Stimulated activated naive CD4-positive, alpha-beta T cell (primary cell): ENCODE data around the gene DCT.

Experiments
- DNase-seq, 6 experiments: peaks; one replicate each; lab custom pipeline; 2025; lab: John Stamatoyannopoulos, UW

The DCT gene

GRCh38 chr13:94395860-94396259 lies 83.6 kb downstream of the DCT start:
- DNase-seq: no peak

GRCh38 chr13:94394723-94395122 lies 84.8 kb downstream of the DCT start:
- DNase-seq: no peak

GRCh38 chr13:94390881-94391280 lies 88.6 kb downstream of the DCT start:
- no peak for DNase-seq

- no peak for DNase-seq
Measured at GRCh38 chr13:94389604-94390351, 89.7 kb downstream of the DCT start.

GRCh38 chr13:94387047-94387446 lies 92.4 kb downstream of the DCT start:
- DNase-seq: peak in 1 of 6 experiments; percentile 0
